Activated CD4-positive, alpha-beta T cell treated with anti-CD3 and anti-CD28 coated beads, Interleukin-2, amount 10 ng/mL, durations not matched to agents 7 days and 5 days (primary cell): ENCODE data around the gene MAP2K5. TPM values are rescaled to one million over a fixed set of nuclear protein-coding genes. Genes with fewer than 3 reads are reported as not detected.

Experiments
- CTCF ChIA-PET: fragments of 350-600 bp; sonication (Branson Sonifier 250); formaldehyde crosslinking; loops from one replicate; lab custom pipeline; 2021; ENCODE audit warnings: antibody characterized with exemption; lab: Charles Lee
- POLR2A ChIA-PET: fragments of 350-600 bp; sonication (Branson Sonifier 250); formaldehyde crosslinking; loops from one replicate; lab custom pipeline; 2021; ENCODE audit warnings: antibody characterized with exemption; lab: Charles Lee
- DNase-seq: peaks from one replicate; pipeline ENCODE4 v3.0.0-alpha.2; 2020
- H3K27ac Mint-ChIP-seq: one replicate; pipeline ENCODE4 v1.8.0; 2021; ENCODE audit warnings: mild to moderate bottlenecking, moderate library complexity, mixed read lengths
- H3K27me3 Mint-ChIP-seq: one replicate; pipeline ENCODE4 v1.8.0; 2021; ENCODE audit warnings: mixed read lengths
- H3K36me3 Mint-ChIP-seq: one replicate; pipeline ENCODE4 v1.8.0; 2021; ENCODE audit warnings: low read depth, mixed read lengths
- H3K4me1 Mint-ChIP-seq: one replicate; pipeline ENCODE4 v1.8.0; 2021; ENCODE audit warnings: mixed read lengths
- H3K4me3 Mint-ChIP-seq: one replicate; pipeline ENCODE4 v1.8.0; 2021; ENCODE audit warnings: mild to moderate bottlenecking, moderate library complexity, mixed read lengths
- H3K9me3 Mint-ChIP-seq: one replicate; pipeline ENCODE4 v1.8.0; 2021; ENCODE audit warnings: mixed read lengths
- total RNA-seq, 2 experiments: library from RNA; stranded (reverse); gene quantifications; one replicate each; pipeline ENCODE4 v1.2.3, GENCODE V29; 2021

Gene MAP2K5
- total RNA-seq, 2 experiments from 2014 or later, result 25.9 to 26.3 TPM

GRCh38 chr15:67770358-67770628 is 227.8 kb downstream of the MAP2K5 start:
- no peak overlapping the region for H3K27ac Mint-ChIP-seq
- no peaks in the 10 kb centered on the region for H3K27me3 Mint-ChIP-seq
- no peak overlapping the region for H3K4me3 Mint-ChIP-seq
- ChIA-PET POLR2A (no interaction called here), CTCF (no interaction called here)
- no peaks in the 10 kb centered on the region for H3K9me3 Mint-ChIP-seq
- no peak for DNase-seq
- H3K36me3 Mint-ChIP-seq, result peaks cover 1% of the 10 kb centered on the region
- H3K4me1 Mint-ChIP-seq, result peaks cover 2% of the 10 kb centered on the region

DNA sequence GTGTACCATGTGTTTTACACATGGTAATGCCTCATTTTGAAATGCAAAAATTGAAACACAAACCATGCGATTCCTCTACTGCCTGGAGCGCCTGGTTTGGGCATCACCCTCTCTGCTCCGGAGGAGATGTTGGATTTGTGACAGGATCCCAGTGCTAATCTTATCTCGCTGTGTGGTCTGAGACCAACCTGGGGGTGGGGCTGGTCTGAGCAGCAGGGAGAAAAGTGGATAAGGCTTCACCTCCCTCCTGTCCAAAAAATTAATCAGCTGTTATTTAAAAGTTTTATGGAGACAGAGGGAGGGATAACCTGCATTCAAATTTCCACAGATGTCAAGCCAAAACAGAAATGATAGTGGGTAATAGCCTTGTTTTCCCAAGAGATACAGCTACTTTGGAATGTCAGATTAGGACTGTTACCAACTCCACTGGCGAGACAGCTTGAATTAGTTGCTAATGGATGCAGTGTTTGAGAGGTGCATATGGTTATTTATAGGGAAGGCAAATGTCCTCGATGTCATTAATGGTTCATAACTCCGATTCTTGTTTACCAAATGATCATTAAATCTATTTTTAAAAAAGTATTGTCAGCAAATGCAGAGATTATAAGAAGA is 228.8 kb downstream of the MAP2K5 start:
- Mint-ChIP-seq H3K4me1 (no peaks in the 10 kb centered on the region), H3K4me3 (no peak overlapping the region), H3K27ac (no peak overlapping the region), H3K27me3 (no peaks in the 10 kb centered on the region), H3K36me3 (peaks cover 1% of the 10 kb centered on the region), H3K9me3 (no peaks in the 10 kb centered on the region)
- ChIA-PET CTCF (interaction anchor here (2.2 kb wide), 1 partner anchor 11 kb away, joined by 4 read pairs; no protein-coding TSS in a partner anchor), POLR2A (no interaction called here)
- no peak for DNase-seq

DNA sequence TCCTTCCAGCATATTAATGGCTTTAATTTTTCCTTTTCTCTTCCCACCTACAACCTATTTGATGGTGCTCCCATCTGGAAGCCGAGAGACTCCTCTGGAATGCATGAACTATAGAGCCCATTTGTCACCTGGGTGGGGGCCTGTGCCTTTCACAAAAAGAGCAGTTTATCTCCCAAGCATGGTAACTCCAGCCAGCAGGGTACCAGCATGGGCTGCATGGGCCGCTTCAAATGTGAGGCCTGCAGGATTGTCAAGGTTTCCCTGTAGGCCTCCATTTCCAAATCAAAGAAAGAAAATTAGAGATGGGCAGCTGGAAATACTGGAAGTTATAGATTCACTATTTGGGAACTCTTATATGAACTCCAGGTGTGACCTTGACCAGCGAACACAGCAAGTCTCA is 232.1 kb downstream of the MAP2K5 start:
- H3K4me1 Mint-ChIP-seq, result no peaks in the 10 kb centered on the region
- no peak for DNase-seq
- H3K4me3 Mint-ChIP-seq, result no peak overlapping the region
- no peaks in the 10 kb centered on the region for H3K27me3 Mint-ChIP-seq
- peaks cover 1% of the 10 kb centered on the region for H3K36me3 Mint-ChIP-seq
- no peaks in the 10 kb centered on the region for H3K9me3 Mint-ChIP-seq
- H3K27ac Mint-ChIP-seq, result no peak overlapping the region
- ChIA-PET CTCF (no interaction called here), POLR2A (no interaction called here)

DNA sequence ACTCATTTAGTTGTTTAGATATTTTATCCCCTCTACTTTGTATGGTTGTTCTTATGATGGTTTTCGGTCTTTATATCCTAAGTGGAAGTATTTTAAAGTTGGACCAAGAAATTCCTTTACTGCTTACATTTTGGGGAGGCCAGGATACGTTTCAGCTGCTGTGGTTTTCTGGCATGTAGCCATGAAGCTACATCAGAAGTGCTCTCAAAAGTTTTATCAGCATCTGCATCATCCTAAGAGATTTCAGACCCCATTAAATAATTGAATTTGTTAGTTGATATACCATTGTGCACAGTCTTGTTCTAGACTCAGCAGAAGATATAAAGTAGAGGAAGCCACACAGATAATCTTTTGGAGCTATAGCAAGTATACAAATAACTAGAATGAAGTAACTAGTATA is 232.7 kb downstream of the MAP2K5 start:
- no peaks in the 10 kb centered on the region for H3K9me3 Mint-ChIP-seq
- no peak for DNase-seq
- H3K4me1 Mint-ChIP-seq, result no peaks in the 10 kb centered on the region
- ChIA-PET POLR2A (no interaction called here), CTCF (no interaction called here)
- no peak overlapping the region for H3K27ac Mint-ChIP-seq
- H3K27me3 Mint-ChIP-seq, result no peaks in the 10 kb centered on the region
- no peak overlapping the region for H3K4me3 Mint-ChIP-seq
- H3K36me3 Mint-ChIP-seq, result peaks cover 1% of the 10 kb centered on the region

DNA sequence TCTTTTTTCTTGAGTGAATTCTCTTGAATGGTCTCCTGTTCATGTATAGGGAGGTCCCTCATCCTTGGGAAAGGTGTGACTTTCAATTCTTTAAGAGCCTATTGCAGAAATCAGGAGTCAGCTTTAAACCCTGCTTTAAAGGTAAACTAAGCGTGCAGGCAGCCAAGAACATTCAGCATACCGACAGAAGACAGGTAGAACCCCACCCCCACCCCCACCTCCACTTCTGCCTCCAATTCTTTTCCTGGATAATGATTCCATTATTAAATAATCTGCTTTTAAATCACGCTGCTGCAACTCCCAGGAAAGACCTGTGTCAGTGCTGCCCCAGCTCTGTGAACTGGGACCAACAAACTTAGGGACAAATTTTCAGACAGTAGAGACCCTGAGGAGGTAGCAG is 233.5 kb downstream of the MAP2K5 start:
- Mint-ChIP-seq H3K4me3 (no peak overlapping the region), H3K27me3 (no peaks in the 10 kb centered on the region), H3K36me3 (peaks cover 1% of the 10 kb centered on the region), H3K4me1 (no peaks in the 10 kb centered on the region), H3K27ac (no peak overlapping the region), H3K9me3 (no peaks in the 10 kb centered on the region)
- DNase-seq, result no peak
- ChIA-PET CTCF (no interaction called here), POLR2A (no interaction called here)

DNA sequence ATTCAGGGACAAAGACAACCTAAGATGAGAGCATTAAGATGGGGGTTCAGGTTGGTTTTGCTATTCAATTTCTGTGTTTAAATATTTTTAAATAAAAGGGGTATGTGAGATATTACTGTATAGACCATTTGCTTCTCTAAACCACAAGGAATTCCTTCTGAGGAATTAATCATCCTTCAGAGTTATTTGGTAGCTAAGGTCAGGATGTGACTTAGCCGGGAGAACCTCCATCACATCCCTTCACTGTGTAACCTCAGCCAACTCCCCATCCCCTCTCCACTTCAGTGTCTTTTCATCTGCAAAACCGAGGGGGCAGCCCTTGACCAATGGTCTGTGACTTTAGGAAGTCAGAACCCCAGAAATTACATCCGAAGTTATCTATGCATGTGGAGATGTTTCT is 234.1 kb downstream of the MAP2K5 start:
- CTCF ChIA-PET, result no interaction called here
- H3K27me3 Mint-ChIP-seq, result no peaks in the 10 kb centered on the region
- POLR2A ChIA-PET, result no interaction called here

GRCh38 chr15:67777071-67777470 is 234.6 kb downstream of the MAP2K5 start:
- H3K27ac Mint-ChIP-seq, result no peak overlapping the region
- DNase-seq, result no peak
- H3K4me1 Mint-ChIP-seq, result peaks cover 3% of the 10 kb centered on the region
- no peaks in the 10 kb centered on the region for H3K27me3 Mint-ChIP-seq
- H3K36me3 Mint-ChIP-seq, result peaks cover 1% of the 10 kb centered on the region
- no peaks in the 10 kb centered on the region for H3K9me3 Mint-ChIP-seq
- CTCF ChIA-PET, result no interaction called here
- H3K4me3 Mint-ChIP-seq, result no peak overlapping the region
- POLR2A ChIA-PET, result no interaction called here

More for the DNA sequence above, 234.1 kb downstream of the MAP2K5 start:
- H3K9me3 Mint-ChIP-seq, result no peaks in the 10 kb centered on the region
- H3K36me3 Mint-ChIP-seq, result peaks cover 1% of the 10 kb centered on the region
- H3K4me3 Mint-ChIP-seq, result no peak overlapping the region
- no peaks in the 10 kb centered on the region for H3K4me1 Mint-ChIP-seq
- no peak overlapping the region for H3K27ac Mint-ChIP-seq
- no peak for DNase-seq

GRCh38 chr15:67777773-67778172 is 235.3 kb downstream of the MAP2K5 start:
- Mint-ChIP-seq H3K27me3 (no peaks in the 10 kb centered on the region), H3K36me3 (peaks cover 1% of the 10 kb centered on the region), H3K27ac (no peak overlapping the region), H3K4me1 (peaks cover 8% of the 10 kb centered on the region), H3K4me3 (no peak overlapping the region), H3K9me3 (no peaks in the 10 kb centered on the region)
- DNase-seq, result no peak
- ChIA-PET POLR2A (no interaction called here), CTCF (no interaction called here)

GRCh38 chr15:67778968-67779548 is 236.6 kb downstream of the MAP2K5 start:
- Mint-ChIP-seq H3K4me3 (no peak overlapping the region), H3K27me3 (no peaks in the 10 kb centered on the region), H3K9me3 (no peaks in the 10 kb centered on the region), H3K4me1 (peaks cover 20% of the 10 kb centered on the region), H3K27ac (no peak overlapping the region), H3K36me3 (peaks cover 5% of the 10 kb centered on the region)
- ChIA-PET POLR2A (no interaction called here), CTCF (interaction anchor here (2.4 kb wide), 1 partner anchor 12 kb away, joined by 9 read pairs; no protein-coding TSS in a partner anchor)
- no peak for DNase-seq

DNA sequence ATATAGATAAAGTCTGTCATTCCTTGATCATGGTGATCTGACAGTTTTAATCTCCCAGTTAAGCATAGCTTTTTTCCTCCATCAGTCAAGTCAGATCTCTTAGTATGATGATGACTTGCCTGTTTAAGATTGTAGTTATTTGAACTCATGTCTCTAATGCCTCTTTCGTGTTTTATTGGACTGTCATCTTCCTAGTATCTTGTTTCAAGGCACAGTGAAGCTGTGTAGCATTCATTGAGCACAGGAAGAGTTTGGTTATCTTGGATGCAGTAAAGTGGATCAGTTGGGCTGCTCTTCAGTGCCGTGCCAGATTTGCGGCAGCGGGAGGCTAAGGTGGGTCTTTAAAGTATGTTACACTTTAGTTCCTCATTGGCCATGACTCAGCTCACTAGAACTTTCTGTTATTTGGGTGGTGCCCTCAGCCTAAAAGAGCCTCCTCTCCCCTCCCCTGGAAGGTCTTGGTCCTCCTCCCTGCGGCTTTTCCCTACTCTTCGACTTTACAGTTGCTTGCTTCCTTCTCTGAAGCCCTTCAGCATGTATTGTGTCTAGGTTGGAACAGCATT is 237.1 kb downstream of the MAP2K5 start:
- POLR2A ChIA-PET, result no interaction called here
- CTCF ChIA-PET, result interaction anchor here (2.4 kb wide), 1 partner anchor 11 kb away, joined by 9 read pairs; no protein-coding TSS in a partner anchor
- H3K4me1 Mint-ChIP-seq, result peaks cover 26% of the 10 kb centered on the region

GRCh38 chr15:67781061-67781460 is 238.6 kb downstream of the MAP2K5 start:
- ChIA-PET POLR2A (no interaction called here), CTCF (interaction anchor here (2.4 kb wide), 1 partner anchor 10 kb away, joined by 9 read pairs; no protein-coding TSS in a partner anchor)
- Mint-ChIP-seq H3K27ac (no peak overlapping the region), H3K4me1 (peaks cover 37% of the 10 kb centered on the region), H3K9me3 (no peaks in the 10 kb centered on the region), H3K36me3 (peaks cover 4% of the 10 kb centered on the region), H3K27me3 (no peaks in the 10 kb centered on the region), H3K4me3 (no peak overlapping the region)
- DNase-seq, result no peak

More for the DNA sequence above, 237.1 kb downstream of the MAP2K5 start:
- Mint-ChIP-seq H3K36me3 (peaks cover 4% of the 10 kb centered on the region), H3K4me3 (no peak overlapping the region), H3K27me3 (no peaks in the 10 kb centered on the region), H3K27ac (no peak overlapping the region), H3K9me3 (no peaks in the 10 kb centered on the region)
- no peak for DNase-seq

DNA sequence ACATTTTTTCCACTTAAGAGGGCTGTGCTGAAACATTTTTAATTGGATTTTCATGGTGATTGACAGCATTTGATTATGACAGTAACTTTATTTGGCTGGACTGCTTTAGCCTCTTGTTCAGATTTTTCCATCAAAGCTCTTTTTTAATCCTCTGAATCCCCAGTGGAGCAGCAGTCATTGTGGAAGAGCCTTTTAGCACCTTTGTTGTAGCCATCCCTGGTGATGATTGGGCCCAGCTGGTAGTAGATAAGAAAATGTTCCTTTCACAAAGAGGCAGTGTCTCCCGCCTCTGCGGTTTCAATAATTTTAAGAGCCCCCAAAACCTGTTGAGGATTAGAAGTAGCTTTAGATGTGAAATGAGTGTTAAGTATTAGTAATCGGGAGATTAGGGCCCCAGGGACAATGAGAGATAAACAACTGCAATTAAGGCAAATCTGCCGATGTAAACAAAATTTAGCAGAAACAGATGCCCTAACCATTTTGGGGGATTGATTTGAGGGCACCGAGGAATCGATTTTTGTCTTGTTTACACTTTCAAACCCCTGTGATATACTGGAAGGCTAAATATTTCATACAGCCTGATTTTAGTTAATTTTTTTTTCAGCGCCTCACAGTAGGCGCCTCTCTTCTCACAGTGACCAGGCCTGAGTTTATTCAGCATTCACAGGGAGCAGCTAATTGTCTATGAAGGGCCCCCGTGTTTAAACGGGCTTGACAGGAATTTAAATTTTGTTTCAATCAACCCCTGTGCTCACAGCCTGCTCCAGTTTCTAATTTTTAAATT is 239.6 kb downstream of the MAP2K5 start:
- Mint-ChIP-seq H3K27me3 (no peaks in the 10 kb centered on the region), H3K9me3 (no peaks in the 10 kb centered on the region)

GRCh38 chr15:67782691-67782991 is 240.1 kb downstream of the MAP2K5 start:
- Mint-ChIP-seq H3K27ac (no peak overlapping the region), H3K9me3 (no peaks in the 10 kb centered on the region), H3K27me3 (no peaks in the 10 kb centered on the region), H3K4me1 (peaks cover 37% of the 10 kb centered on the region), H3K36me3 (peaks cover 4% of the 10 kb centered on the region), H3K4me3 (no peak overlapping the region)
- DNase-seq, result no peak
- ChIA-PET CTCF (no interaction called here), POLR2A (interaction anchor here (0.5 kb wide), 1 partner anchor 454 kb away, joined by 3 read pairs; no protein-coding TSS in a partner anchor)

More for the DNA sequence above, 239.6 kb downstream of the MAP2K5 start:
- CTCF ChIA-PET, result interaction anchor here (1.1 kb wide), 1 partner anchor 10 kb away, joined by 4 read pairs; no protein-coding TSS in a partner anchor
- Mint-ChIP-seq H3K4me1 (peaks cover 37% of the 10 kb centered on the region), H3K27ac (peak overlapping the region; percentile 47), H3K36me3 (peaks cover 4% of the 10 kb centered on the region), H3K4me3 (no peak overlapping the region)
- POLR2A ChIA-PET, result no interaction called here
- no peak for DNase-seq
